ENCODE results near the gene EPC1. TPM values are rescaled to one million over a fixed set of nuclear protein-coding genes. Genes with fewer than 3 reads are reported as not detected.
"Not testable (repeated sequence)": the region's sequence is repeated elsewhere in the genome, so short reads cannot be mapped to it uniquely, and the experiment has no call there.

Gene EPC1
- polyA plus RNA-seq, 1 of the 3 experiments (the other 2 are of a cell fraction): 21.8 TPM

DNA sequence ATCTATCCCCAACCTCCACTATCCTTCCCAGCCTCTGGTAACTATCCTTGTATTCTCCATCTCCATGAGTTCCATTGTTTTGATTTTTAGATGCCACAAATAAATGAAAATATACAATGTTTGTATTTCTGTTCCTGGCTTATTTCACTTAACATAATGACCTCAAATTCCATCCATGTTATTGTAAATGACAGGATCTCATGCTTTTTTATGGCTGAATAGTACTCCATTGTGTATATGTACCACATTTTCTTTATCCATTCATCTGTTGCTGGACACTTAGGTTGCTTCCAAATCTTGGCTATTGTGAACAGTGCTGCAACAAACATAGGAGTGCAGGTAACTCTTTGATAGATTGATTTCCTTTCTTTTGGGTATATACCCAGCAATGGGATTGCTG is 45.3 kb upstream of the EPC1 start:
- H3K4me3 ChIP-seq (ENCODE audit: low read depth in 2 of 2, low read length in 1 of 2); H3K79me2 ChIP-seq (ENCODE audit: insufficient read depth); H3K9ac ChIP-seq; H3F3A ChIP-seq (replicated peaks; ENCODE audit: insufficient read depth); CTCF ChIA-PET; H3K27me3 ChIP-seq (ENCODE audit: insufficient read depth); H2AFZ ChIP-seq (ENCODE audit: low read depth); H3K4me1 ChIP-seq (ENCODE audit: control insufficient read depth in 1 of 2, insufficient read depth in 2 of 2, low read depth in 1 of 2, low read length in 1 of 2); H3K9me2 ChIP-seq; H3K36me3 ChIP-seq (replicated peaks in 1 of 2; ENCODE audit: control insufficient read depth in 1 of 2, insufficient read depth in 2 of 2, low read length in 1 of 2); POLR2A ChIA-PET; DNase-seq; H3K4me2 ChIP-seq; H3K27ac ChIP-seq (ENCODE audit: low read depth in 2 of 2, low read length in 1 of 2); H3K9me3 ChIP-seq; H4K20me1 ChIP-seq (ENCODE audit: insufficient read depth): not testable (repeated sequence)

DNA sequence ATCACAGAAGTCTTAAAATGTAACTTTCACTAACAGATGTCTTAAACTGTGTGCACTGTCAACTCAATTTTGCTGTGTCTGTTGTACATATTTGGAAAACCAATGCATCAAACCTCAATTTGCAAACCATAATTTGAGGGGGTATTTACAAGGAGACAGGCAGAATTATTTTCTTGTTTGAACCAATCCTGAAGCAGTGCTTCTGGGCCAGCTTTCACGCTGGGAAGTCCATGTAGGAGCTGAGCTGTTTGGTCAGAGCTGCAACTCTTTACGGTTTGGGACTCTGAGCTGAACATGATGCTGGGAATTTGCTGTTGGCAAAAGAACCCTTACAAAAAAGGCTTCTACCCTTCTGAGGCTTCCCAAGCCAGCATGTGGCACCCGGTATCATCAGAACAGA is 43.2 kb upstream of the EPC1 start:
- DNase-seq: no peak
- no peaks in the 10 kb centered on the region for H3K9me2 ChIP-seq
- no peak overlapping the region for H3K4me2 ChIP-seq
- H3K36me3 ChIP-seq (replicated peaks in 1 of 2; ENCODE audit: control insufficient read depth in 1 of 2, insufficient read depth in 2 of 2, low read length in 1 of 2): no peaks in the 10 kb centered on the region
- ChIA-PET CTCF (interaction anchor here (0.7 kb wide), 1 partner anchor 44 kb away, joined by 3 read pairs; no protein-coding TSS in a partner anchor), POLR2A (interaction anchor here (1.0 kb wide), 1 partner anchor 39 kb away, joined by 3 read pairs; no protein-coding TSS in a partner anchor)
- TF ChIP-seq RFX5 (IDR thresholded peaks at IDR 0.05; ENCODE audit: low read length): no peak
- TF ChIP-seq EZH2phosphoT487 (IDR thresholded peaks at IDR 0.05; ENCODE audit: borderline replicate concordance, low read depth): no peak
- TF ChIP-seq RCOR1 (IDR thresholded peaks at IDR 0.05; ENCODE audit: low read length): no peak
- TF ChIP-seq YY1 (IDR thresholded peaks at IDR 0.05; ENCODE audit: low read depth): no peak
- TF ChIP-seq, protein P1, sequence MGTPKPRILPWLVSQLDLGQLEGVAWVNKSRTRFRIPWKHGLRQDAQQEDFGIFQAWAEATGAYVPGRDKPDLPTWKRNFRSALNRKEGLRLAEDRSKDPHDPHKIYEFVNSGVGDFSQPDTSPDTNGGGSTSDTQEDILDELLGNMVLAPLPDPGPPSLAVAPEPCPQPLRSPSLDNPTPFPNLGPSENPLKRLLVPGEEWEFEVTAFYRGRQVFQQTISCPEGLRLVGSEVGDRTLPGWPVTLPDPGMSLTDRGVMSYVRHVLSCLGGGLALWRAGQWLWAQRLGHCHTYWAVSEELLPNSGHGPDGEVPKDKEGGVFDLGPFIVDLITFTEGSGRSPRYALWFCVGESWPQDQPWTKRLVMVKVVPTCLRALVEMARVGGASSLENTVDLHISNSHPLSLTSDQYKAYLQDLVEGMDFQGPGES (IDR thresholded peaks at IDR 0.05; ENCODE audit: low read depth, low read length): no peak
- TF ChIP-seq MEF2A (IDR thresholded peaks at IDR 0.05; ENCODE audit: borderline replicate concordance, low read depth): no peak
- no peak for TF ChIP-seq NFIC (IDR thresholded peaks at IDR 0.05; ENCODE audit: borderline replicate concordance)
- TF ChIP-seq GATA2 (CRISPR knock-in tag; IDR thresholded peaks at IDR 0.05): no peak
- TF ChIP-seq, protein P2, sequence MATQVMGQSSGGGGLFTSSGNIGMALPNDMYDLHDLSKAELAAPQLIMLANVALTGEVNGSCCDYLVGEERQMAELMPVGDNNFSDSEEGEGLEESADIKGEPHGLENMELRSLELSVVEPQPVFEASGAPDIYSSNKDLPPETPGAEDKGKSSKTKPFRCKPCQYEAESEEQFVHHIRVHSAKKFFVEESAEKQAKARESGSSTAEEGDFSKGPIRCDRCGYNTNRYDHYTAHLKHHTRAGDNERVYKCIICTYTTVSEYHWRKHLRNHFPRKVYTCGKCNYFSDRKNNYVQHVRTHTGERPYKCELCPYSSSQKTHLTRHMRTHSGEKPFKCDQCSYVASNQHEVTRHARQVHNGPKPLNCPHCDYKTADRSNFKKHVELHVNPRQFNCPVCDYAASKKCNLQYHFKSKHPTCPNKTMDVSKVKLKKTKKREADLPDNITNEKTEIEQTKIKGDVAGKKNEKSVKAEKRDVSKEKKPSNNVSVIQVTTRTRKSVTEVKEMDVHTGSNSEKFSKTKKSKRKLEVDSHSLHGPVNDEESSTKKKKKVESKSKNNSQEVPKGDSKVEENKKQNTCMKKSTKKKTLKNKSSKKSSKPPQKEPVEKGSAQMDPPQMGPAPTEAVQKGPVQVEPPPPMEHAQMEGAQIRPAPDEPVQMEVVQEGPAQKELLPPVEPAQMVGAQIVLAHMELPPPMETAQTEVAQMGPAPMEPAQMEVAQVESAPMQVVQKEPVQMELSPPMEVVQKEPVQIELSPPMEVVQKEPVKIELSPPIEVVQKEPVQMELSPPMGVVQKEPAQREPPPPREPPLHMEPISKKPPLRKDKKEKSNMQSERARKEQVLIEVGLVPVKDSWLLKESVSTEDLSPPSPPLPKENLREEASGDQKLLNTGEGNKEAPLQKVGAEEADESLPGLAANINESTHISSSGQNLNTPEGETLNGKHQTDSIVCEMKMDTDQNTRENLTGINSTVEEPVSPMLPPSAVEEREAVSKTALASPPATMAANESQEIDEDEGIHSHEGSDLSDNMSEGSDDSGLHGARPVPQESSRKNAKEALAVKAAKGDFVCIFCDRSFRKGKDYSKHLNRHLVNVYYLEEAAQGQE (IDR thresholded peaks at IDR 0.05; ENCODE audit: low read depth, low read length): no peak
- TF ChIP-seq MXI1 (IDR thresholded peaks at IDR 0.05; ENCODE audit: low read depth, low read length): no peak
- no peak for TF ChIP-seq EP300 (IDR thresholded peaks at IDR 0.05; ENCODE audit: borderline replicate concordance in 1 of 2, low read depth in 1 of 2, low read length in 1 of 2)
- TF ChIP-seq CHD2 (IDR thresholded peaks at IDR 0.05; ENCODE audit: low read length, partially characterized antibody): no peak
- TF ChIP-seq RXRA (IDR thresholded peaks at IDR 0.05; ENCODE audit: borderline replicate concordance, low read depth): no peak
- no peak for TF ChIP-seq ELF1 (IDR thresholded peaks at IDR 0.05)
- no peak for TF ChIP-seq POLR2AphosphoS5 (IDR thresholded peaks at IDR 0.05; ENCODE audit: low read depth, low read length)
- H3K27ac ChIP-seq (ENCODE audit: low read depth in 2 of 2, low read length in 1 of 2): no peak overlapping the region
- no peaks in the 10 kb centered on the region for H3K79me2 ChIP-seq (ENCODE audit: insufficient read depth)
- H3K9me3 ChIP-seq: no peaks in the 10 kb centered on the region
- 74% methylated on average over 3 of the region's 3 CpGs for WGBS (ENCODE audit: low lambda C conversion rate)
- H3K9ac ChIP-seq: no peak overlapping the region
- no peaks in the 10 kb centered on the region for H4K20me1 ChIP-seq (ENCODE audit: insufficient read depth)
- no peak overlapping the region for H2AFZ ChIP-seq (ENCODE audit: low read depth)
- no peak overlapping the region for H3K4me3 ChIP-seq (ENCODE audit: low read depth in 2 of 2, low read length in 1 of 2)
- no peaks in the 10 kb centered on the region for H3K27me3 ChIP-seq (ENCODE audit: insufficient read depth)
- H3F3A ChIP-seq (replicated peaks; ENCODE audit: insufficient read depth): no peaks in the 10 kb centered on the region
- H3K4me1 ChIP-seq (ENCODE audit: control insufficient read depth in 1 of 2, insufficient read depth in 2 of 2, low read depth in 1 of 2, low read length in 1 of 2): no peaks in the 10 kb centered on the region

All from SK-N-SH (cell line).